Stimulated activated CD8-positive, alpha-beta memory T cell treated with anti-CD3 and anti-CD28 coated beads, Interleukin-2, amount 100 ng/mL, for 48 hours (primary cell): ENCODE measurements around the gene PI4KB.
A peak's percentile ranks its signal among the peaks of the same experiment; 100 is the strongest.

Experiments
- DNase-seq, 2 donors: peaks; one replicate each; pipeline ENCODE4 v3.0.0-alpha.2; 2020; ENCODE audit warnings: low read depth in 2 of 2

PI4KB gene

GRCh38 chr1:151346082-151346768 lies 19.0 kb upstream of the PI4KB start:
- no peak for DNase-seq

- DNase-seq, result no peak
These were observed 17.1 kb upstream of the PI4KB start for GRCh38 chr1:151344291-151344690.

DNA sequence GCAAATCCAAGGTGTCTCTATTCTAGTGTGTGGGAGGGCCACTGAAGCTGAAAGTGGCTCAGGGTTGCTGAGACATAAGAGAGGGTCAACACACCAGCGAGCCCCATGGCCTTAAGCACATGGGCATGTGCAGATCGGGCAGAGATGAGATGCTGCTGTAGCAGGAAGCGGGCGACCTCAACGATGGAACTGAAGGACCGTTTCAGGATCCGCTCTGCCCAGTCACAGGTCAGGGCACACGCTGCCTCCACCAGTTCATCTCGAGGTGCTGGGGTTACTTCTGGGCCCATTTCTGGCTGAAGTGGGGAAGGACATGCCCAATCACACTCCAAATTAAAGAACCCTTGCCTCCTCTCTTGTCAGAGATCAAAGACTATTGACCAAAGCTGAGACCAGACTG lies 16.4 kb upstream of the PI4KB start:
- no peak for DNase-seq

DNA sequence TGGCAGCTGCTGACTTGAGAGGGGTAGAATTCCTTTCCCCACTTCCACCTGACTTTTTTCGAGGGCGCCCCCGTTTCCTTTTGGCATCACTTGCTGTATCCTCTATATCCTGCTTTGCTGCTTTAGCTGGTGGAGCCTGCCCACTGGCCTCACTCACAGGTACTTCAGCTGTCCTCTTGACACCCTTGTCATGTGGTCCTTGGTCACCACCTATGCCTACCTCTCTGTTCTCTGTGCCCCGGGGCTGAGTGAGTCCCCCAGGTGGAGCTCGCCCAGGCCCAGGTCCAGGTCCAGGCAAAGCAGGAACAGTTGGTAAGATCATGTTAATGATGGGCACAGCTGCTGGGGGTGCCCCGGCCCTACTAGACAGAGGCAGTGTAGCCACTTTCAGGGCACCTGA lies 15.4 kb upstream of the PI4KB start:
- no peak for DNase-seq

DNA sequence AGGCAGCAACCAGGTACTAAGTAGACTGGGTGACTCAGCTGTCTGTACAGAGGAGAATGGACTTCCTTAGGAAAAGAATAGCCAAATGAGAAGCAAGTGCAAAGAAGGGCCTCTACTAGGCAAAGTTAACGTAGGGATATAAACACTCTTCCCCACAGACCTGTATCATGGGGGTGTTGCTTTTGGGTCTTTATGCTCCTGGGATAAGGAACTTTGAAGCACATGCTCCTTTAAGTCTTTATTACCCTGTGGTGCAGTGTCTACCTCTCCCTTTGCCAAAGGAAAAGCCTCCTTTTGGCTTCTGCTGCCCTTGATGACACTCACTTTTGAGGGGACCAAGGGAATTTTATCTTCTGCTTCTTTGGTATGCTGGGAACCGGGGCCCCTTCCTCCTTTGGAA lies 14.8 kb upstream of the PI4KB start:
- DNase-seq, result no peak

DNA sequence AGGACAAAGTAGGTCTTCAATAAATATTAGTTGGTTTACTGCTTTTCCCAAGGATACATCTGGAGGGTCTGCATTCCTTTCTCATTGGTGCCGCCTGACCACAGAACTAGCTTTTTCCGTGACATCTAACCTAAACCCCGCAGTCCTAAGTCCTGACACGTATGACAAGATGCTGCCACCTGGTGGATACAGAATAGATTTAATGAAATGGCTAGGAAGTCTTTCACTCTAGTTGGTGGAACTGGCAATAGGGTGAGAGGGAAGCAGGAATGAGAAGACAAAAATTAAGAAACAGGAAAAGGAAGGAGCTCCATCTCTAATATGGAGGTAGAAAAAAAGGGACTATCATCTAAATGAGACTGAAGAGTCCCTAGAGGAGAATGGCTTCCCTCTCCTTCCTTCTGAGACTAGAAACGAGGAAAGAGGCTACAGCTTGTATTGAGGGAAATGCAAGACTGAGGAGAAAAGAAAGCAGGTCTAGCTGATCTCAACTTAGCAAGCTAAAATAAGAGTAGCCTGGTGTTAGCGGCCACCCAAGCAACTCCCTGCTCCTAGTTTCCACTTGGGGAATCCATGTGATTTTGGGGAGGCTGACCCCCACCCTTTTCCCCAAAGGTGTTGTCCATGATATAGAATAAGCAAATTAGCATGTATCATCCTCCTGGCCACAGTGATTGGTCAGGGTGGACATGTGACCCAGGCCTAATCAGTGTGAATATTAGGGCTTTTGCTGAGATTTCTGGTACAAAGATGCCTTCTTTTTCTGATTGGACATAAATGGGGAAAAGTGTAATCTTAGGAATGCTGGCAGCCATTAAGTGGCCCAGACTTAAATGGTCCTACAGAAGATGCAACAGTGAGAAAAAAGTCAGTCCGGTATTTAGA lies 13.9 kb upstream of the PI4KB start:
- peak; percentile 13 to 17 for DNase-seq

- no peak for DNase-seq
These were observed 9.3 kb upstream of the PI4KB start for GRCh38 chr1:151336556-151336955.

GRCh38 chr1:151334822-151335221 lies 7.6 kb upstream of the PI4KB start:
- DNase-seq, result no peak

GRCh38 chr1:151327903-151328674 lies 873 bp upstream of the PI4KB start:
- no peak for DNase-seq

GRCh38 chr1:151326619-151327222 lies 495 bp downstream of the PI4KB start:
- DNase-seq, result peak; percentile 36 to 38

GRCh38 chr1:151325646-151326429 lies 1.4 kb downstream of the PI4KB start:
- no peak for DNase-seq

DNA sequence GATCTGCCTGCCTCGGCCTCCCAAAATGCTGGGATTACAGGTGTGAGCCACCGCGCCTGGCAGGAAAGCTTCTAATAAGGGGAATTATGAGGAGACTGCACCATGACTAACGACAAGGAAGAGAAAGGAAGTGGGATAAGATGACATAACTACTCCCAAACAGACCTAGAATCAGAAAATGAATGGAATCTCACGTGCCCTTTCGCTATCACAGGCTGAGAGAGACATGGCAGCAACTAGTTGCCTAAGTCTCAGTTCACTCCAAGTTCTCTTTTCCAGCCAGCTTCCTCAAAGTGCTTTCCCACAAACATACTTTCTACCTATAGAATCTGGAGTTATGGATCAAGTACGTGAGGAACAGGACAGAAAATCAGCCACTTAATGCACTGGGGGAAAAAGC lies 2.0 kb downstream of the PI4KB start:
- DNase-seq, result no peak

DNA sequence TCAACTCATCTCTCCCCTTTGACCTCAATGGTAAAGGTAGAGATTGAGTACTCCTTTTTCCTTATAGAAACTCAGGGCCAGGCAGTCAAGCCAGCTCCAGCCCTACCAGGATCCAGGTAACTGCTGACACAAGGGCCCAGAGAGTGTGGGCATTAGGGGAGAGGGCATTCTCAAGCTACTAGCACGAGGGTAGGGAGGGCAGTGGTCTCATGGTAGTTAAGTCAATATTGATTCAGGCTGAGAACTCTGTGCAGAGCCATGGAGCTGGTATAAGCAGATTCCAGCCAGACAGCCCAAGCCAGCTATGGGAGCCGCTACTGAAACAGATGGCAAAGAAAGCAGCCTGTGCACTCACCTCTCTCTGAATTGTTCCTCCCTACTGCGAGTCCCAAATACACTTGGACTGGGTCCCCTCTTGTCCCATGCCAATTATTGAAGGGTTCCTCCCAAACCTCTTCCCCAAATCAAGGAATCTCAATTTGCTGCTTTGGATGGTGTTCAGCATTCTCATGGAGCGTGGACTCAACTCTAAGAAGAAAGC lies 2.8 kb downstream of the PI4KB start:
- DNase-seq, result no peak

GRCh38 chr1:151318975-151319374 lies 8.2 kb downstream of the PI4KB start:
- no peak for DNase-seq

GRCh38 chr1:151315565-151316235 lies 11.5 kb downstream of the PI4KB start:
- DNase-seq, result no peak

DNA sequence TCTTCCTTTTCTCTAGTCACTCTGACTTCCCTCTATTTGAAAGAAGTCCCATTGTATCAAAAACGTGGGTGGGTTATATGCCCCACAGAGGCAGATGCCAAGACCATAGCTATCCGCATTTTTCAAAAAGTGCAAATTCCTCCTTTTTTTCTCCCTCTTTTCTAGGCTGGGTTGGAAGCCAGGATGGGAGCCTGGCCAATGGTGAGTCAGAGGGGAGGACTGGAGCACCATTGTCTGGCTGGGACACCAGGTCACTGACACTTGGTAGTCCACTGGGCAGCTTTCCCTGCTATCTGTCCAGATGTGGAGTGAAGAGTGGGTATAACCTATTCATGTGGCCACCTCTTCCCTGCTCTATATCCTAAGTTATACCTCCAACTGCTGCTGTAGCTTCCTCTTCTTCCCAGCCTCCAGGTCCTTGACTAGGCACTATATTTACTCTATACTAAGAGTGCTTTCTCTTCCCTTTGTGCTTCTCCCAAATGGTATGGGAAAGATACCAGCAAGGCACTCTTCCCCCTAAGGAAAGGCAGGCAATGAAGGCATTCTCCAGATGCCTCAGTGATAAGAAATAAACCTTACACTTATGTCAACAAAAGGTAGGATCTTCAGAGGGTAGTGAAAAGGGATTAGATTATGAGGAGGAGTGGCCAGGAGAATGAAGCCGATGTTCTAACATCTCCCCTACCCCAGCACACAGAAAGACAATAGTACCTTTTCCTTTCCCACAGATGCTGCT lies 12.9 kb downstream of the PI4KB start:
- no peak for DNase-seq

GRCh38 chr1:151313501-151313900 lies 13.7 kb downstream of the PI4KB start:
- DNase-seq, result no peak

DNA sequence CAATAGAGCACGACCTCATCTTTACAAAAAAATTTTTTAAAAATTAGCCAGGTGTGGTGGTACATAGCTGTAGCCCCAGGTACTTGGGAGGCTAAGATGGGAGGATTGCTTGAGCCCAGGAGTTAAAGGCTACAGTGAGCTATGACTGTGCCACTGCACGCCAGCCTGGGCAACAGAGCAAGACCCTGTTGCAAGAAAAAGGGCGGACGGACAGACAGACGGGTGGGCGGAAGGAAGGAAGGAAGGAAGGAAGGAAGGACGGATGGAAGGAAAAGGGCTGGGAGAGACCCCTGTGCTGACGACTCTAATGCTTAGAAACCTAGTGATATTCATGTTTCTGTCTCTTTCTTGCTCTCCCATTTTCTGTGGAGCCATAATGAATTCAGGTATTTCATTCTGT lies 14.4 kb downstream of the PI4KB start:
- no peak for DNase-seq

DNA sequence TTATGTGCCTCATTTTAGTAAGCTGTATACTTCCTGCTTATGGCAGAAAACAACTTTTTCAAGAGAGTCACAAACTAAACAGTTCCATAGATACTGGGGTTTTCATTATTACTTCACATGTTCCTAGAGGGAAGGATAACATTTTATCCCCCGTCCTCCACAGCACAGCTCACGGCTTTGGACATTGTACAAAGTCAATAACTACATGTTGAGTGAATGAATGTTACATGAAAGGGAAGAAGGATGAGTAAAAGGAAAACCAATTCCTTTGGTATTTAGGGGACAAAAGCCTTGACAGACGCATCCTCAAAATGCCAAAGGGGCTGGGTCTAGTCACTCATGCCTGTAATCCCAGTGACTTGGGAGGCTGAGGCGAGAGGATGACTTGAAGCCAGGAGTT lies 14.8 kb downstream of the PI4KB start:
- no peak for DNase-seq
